Activated CD4-positive, alpha-beta T cell treated with anti-CD3 and anti-CD28 coated beads, Interleukin-2, amount 50 U/mL, for 16 hours (primary cell): ENCODE results near the gene MAGI2.
"Not testable (repeated sequence)": the region's sequence is repeated elsewhere in the genome, so short reads cannot be mapped to it uniquely, and the experiment has no call there.

Experiments used
- DNase-seq: peaks from one replicate; pipeline ENCODE4 v3.0.0-alpha.2; 2020

Gene MAGI2

DNA sequence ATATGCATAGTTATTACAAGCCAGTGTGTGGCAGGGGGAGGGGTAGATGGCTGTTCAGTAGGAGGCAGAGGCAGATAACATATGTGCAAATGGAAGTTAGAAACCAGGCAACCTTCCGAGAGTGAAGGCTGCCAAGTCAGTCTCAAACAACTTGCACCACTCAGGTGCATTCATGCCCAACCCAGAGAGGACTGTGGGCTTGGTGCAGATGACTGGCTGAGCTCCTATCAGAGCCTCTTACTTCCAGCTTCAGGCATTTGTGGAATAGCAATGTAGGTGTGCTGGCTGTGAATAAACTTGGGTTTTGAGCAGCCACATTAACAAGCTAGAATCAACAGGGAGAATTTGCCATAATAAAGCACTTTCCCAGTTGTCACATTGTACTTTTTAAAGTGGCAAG, 865.1 kb downstream of the MAGI2 start:
- DNase-seq, result no peak

- no peak for DNase-seq
Measured at GRCh38 chr7:78587443-78588044, 865.9 kb downstream of the MAGI2 start.

- DNase-seq, result no peak
Measured at GRCh38 chr7:78585980-78586379, 867.5 kb downstream of the MAGI2 start.

- no peak for DNase-seq
Measured at GRCh38 chr7:78578686-78579085, 874.8 kb downstream of the MAGI2 start.

DNA sequence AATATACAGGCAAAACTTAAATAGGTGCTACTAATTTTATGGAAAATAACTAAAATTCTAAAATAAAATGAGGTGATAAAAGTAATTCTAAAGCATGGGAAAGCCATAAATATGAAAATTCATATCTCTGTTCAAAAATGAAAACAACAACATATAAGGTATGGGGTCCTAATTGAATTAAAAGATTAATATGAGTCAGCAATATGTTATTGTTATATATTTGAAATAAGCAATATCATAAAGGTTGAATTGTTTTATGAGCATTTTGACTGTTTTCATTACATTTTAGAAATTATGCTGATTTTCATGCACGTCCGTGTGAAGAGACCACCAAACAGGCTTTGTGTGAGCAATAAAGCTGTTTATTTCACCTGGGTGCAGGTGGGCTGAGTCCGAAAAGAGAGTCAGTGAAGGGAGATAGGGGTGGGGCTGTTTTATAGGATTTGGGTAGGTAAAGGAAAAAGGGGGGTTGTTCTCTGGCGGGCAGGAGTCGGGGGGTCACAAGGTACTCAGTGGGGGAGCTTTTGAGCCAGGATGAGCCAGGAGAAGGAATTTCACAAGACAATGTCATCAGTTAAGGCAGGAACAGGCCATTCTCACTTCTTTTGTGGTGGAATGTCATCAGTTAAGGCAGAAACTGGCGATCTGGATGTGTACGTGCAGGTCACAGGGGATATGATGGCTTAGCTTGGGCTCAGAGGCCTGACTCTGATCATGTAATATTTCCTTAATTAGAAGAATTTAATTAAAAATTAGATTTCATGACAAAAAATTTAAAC, 876.1 kb downstream of the MAGI2 start:
- not testable (repeated sequence) for DNase-seq

- DNase-seq, result no peak
Measured at GRCh38 chr7:78576236-78576635, 877.2 kb downstream of the MAGI2 start.

DNA sequence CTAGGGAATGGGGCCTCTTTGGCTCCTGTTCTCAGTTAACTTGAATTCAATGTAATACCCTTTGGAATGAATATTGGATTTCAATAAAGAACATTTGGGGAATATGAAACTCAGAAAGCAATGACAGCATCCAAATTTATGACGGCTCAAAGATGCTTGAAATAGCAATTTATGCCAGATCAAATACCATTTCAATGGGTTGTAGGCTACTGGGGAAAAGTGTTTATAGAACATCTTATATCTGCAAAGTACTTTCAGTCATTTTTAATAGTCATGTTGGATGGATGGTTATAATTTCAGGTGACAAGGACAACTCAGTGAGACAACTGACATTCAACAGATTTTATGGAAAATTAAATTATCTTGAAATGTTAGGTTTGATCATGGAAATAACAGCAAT, 882.2 kb downstream of the MAGI2 start:
- DNase-seq, result no peak

GRCh38 chr7:78568690-78569089, 884.8 kb downstream of the MAGI2 start:
- DNase-seq, result no peak

GRCh38 chr7:78567836-78568235, 885.6 kb downstream of the MAGI2 start:
- DNase-seq, result no peak

DNA sequence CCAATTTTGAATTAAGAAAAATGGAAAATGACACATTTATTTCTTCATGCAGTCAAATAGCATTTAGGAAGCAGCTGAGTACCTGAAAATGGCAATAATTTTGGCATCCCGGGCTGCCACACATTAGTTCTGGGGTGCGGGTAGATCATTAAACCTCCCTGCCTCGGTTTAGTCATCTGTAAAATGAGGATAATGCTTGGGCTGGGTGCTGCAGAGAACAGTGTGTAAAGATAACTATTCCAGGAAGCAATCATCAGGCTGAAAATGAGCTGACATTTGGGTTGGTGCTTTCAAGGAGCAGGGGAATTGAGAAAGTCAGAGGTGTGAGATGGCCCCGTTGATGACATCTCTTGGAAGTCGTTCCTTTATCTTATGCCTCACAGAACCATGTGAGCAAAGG, 887.7 kb downstream of the MAGI2 start:
- no peak for DNase-seq

GRCh38 chr7:78563191-78563590, 890.3 kb downstream of the MAGI2 start:
- DNase-seq, result no peak

DNA sequence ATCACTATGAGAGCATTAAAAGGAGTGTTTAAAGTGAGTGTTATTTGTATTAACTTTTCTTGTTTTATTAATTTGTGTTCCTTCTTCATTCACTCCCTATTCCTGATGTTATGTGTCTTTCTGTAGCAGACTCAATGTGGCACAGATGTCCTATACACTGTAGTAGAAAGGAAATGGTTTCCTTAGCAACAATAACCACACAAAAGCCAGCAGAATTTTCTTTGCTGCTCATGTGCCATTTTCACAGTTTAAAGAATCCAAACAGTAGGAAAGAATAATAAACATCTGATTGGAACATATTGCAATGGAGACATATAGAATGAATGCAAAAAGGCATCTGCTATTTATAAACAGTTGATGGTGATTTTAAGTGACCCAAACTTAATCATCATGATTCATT, 891.3 kb downstream of the MAGI2 start:
- DNase-seq, result no peak

DNA sequence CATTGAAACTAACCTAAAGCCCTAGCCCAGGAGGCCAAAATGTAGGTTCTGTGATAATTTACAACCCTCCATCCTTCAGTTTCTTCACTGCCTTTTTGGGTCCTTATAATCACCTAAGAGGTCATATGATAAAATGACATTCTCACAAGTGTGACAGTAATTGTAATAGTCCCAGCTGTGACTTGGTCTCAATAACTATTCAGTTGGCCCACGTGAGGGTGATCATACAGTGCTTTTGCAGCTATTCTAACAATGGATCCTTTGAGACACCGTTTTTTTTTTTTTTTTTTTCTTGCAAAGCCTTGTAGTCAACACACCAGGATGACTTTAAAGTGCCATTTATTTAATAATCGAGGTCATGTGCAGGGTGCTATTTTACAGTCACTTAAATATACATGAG, 894.9 kb downstream of the MAGI2 start:
- DNase-seq, result no peak

GRCh38 chr7:78543976-78544375, 909.5 kb downstream of the MAGI2 start:
- no peak for DNase-seq

GRCh38 chr7:78542981-78543380, 910.5 kb downstream of the MAGI2 start:
- no peak for DNase-seq

DNA sequence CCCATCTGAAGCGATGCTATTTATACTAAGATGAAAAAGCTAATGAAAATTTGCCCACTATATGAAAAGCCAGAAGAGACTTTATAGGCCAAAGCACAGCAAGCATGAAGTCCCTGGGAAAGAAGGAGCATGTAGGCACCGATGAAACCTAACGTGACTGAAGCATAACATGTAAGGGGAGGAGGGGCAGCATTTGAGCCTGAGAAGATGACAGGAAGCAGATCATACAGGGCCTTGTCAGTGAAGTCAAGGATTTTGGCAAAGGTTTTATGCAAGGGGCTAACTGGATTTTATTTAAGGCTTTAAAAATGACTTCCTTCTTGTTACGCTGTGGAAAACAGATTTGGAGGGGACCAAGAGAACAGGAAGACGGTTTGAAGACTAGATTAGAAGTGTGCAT, 910.9 kb downstream of the MAGI2 start:
- DNase-seq, result no peak

GRCh38 chr7:78539825-78540224, 913.6 kb downstream of the MAGI2 start:
- no peak for DNase-seq

- no peak for DNase-seq
Measured at GRCh38 chr7:78535655-78536054, 917.8 kb downstream of the MAGI2 start.

DNA sequence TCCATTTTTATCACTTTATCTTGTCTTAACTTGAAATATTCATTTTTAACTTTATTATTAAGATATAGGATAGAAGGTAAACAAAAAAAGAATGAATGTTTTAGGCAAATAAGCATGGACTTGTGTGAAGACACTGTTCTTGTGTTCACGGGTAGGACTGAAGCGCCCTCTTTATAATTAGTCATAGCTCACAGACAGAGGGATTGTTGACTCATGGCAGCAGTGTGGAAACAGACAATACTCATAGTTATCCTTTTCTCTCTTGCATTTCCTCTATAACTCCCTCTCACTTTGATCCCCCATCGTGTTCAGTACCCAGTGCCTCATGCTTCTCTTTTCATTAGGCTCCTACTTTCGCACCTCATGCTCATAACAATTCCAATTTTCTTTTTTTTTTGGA, 923.1 kb downstream of the MAGI2 start:
- no peak for DNase-seq

DNA sequence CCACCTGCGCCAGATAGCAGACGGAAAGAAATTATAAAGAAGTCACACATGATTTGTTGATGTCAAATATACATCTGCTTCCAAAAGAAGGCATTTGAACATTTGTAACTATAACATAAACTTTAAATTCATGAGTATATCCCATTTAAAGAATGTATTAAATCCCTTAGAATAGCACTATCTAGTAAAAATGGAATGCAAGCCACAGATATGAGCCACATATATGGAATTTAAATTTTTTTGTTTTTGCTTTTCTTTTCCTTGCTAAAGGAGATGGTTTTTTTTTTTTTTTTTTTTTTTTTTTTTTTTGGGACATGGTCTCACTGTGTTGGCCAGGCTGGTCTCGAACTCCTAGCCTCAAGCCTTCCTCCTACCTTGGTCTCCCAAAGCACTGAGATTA, 924.1 kb downstream of the MAGI2 start:
- DNase-seq, result no peak

DNA sequence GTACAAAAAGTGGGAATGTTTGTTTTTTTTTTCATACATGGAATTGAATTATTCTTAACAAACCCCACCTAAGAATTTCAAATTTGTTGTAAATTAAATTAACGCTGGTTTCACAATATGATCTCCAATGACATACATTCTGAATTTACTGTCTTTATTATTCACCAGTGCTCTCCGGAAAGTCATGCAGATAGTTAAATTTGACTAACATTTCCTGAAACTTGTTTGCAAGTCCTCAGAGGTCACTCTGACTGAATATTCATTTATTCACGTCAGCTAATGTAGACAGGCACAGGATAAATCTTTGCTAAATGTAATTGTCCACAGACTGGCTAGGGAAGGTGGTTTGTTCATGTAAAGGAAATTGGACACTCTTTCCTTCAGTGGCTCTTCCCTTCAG, 924.5 kb downstream of the MAGI2 start:
- DNase-seq, result no peak

DNA sequence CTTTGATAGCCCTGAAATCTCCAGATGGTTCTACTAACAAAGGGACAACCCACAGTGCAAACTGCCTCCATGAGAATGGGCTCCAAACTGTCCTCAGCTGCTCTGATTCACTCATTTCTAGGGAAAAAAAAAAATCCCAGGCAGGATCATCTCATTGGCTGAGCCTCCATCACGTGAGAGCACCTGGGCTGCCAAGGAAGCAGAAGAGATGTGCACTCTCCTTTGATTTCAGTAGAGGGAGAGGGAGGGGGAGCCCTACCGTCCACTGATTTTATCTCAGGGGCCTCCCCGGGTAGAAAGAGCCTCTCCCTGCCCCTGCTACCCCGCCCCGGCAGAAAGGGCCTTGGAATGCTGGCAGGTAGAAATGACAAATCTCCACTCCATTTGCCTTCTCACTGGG, 929.5 kb downstream of the MAGI2 start:
- no peak for DNase-seq

GRCh38 chr7:78521961-78522360, 931.5 kb downstream of the MAGI2 start:
- DNase-seq, result no peak

DNA sequence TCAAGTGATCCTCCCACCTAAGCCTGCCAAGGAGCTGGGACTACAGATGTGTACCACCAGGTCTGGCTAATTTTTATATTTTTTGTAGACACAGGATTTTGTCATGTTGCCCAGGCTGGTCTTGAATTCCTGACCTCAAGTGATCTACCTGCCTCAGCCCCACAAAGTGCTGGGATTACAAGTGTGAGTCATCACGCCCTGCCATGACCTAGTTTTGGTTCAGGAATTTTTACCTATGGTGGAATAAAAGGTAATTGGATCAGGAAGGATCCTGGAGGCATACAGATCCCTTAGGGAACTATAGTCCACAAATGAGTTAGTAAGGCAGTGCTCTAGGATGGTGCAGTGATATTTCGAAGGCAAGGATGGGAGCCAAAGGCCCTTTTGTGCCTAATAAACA, 937.0 kb downstream of the MAGI2 start:
- no peak for DNase-seq

DNA sequence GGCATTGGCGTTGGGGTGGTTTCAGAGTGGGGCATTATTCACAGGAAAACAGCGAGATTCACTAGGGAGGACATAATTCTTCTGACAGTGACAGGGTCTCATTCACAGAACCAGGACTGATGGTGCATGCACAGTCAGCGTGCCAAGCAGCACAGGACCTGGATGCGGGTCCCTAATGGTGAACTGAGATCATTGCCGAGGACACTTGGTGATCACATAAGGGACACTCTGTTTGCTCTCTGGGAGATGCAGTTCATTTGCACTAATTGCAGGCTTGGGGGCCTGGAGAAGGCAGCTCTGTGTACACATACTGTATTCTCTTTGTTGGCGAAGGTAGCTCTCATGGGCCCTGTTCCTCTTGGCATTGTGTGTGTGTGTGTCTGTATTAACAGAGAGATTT, 938.8 kb downstream of the MAGI2 start:
- DNase-seq, result no peak
